HG03571 (cell line): ENCODE data around the gene FAM120B.
"Not testable (repeated sequence)": the region's sequence is repeated elsewhere in the genome, so short reads cannot be mapped to it uniquely, and the experiment has no call there.

Experiments
- ATAC-seq: cut with Tn5 transposase; IDR thresholded peaks from one replicate; pipeline ENCODE4 v1.9.1; 2021; ENCODE audit not compliant: unreplicated experiment

FAM120B gene, protein sequence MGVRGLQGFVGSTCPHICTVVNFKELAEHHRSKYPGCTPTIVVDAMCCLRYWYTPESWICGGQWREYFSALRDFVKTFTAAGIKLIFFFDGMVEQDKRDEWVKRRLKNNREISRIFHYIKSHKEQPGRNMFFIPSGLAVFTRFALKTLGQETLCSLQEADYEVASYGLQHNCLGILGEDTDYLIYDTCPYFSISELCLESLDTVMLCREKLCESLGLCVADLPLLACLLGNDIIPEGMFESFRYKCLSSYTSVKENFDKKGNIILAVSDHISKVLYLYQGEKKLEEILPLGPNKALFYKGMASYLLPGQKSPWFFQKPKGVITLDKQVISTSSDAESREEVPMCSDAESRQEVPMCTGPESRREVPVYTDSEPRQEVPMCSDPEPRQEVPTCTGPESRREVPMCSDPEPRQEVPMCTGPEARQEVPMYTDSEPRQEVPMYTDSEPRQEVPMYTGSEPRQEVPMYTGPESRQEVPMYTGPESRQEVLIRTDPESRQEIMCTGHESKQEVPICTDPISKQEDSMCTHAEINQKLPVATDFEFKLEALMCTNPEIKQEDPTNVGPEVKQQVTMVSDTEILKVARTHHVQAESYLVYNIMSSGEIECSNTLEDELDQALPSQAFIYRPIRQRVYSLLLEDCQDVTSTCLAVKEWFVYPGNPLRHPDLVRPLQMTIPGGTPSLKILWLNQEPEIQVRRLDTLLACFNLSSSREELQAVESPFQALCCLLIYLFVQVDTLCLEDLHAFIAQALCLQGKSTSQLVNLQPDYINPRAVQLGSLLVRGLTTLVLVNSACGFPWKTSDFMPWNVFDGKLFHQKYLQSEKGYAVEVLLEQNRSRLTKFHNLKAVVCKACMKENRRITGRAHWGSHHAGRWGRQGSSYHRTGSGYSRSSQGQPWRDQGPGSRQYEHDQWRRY

GRCh38 chr6:170306324-170307079 is at the start of gene FAM120B:
FAM120B (plus strand) TSS chr6:170306758; CDS start chr6:170317391, 10,633 bp downstream.
- peak; percentile 97 for ATAC-seq

- ATAC-seq: no peak
Observed at GRCh38 chr6:170257376-170257775, 49.2 kb upstream of the FAM120B start.

DNA sequence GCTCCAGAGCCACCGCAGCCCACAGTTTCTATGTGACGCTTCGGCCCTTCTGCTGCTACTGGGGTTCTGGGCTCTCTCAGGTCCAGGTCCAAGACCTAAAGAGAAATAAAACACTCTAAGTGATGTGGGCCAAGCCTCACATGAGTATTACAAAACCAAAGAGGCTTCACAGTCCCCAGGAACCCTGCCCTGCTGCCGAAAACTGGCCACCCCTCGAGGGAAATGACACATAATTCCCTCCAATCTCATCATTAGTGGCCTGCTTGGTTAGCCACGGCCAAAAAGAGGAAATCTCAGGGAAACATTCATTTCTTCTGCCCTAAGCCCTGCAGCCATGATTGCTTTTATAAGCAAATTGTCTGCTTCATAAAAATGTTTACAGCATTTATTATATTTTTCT is 48.2 kb upstream of the FAM120B start:
- ATAC-seq: no peak

DNA sequence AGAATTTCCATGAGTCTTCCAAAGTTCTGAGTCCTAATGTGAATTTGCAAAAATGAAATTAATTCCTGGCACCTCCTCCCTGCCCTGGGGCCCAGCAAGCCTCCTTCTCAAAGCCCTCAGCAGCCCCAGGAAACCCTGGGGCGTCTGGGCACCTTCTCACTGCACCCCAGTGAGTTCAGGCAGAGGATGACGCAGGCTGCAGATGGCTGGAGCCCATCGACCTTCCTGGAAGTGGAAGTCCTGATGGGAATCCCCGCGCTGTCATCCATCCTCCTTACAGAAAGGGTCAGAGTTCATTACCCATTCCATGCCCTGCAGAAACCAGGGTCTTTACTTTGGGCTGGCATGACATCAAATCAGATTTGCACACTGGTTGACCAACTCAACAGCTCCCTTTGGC is 47.3 kb upstream of the FAM120B start:
- ATAC-seq: no peak

- ATAC-seq: no peak
Observed at GRCh38 chr6:170260686-170261085, 45.9 kb upstream of the FAM120B start.

GRCh38 chr6:170261643-170262488 is 44.7 kb upstream of the FAM120B start:
- no peak for ATAC-seq

- no peak for ATAC-seq
Observed at GRCh38 chr6:170262489-170263088, 44.0 kb upstream of the FAM120B start.

GRCh38 chr6:170263410-170263809 is 43.1 kb upstream of the FAM120B start:
- ATAC-seq: no peak

- no peak for ATAC-seq
Observed at GRCh38 chr6:170264086-170264485, 42.5 kb upstream of the FAM120B start.

DNA sequence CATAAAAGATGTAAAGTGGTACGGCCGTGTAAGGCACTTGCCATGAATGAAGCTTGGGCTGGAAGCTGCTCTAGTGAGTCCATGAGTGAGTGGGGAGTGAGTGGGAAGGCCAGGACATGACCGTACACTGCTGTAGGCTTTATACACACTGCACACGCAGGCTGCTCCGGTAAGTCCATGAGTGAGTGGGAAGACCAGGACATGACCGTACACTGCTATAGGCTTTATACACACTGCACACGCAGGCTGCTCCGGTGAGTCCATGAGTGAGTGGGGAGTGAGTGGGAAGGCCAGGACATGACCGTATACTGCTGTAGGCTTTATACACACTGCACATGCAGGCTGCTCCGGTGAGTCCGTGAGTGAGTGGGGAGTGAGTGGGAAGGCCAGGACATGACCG is 41.9 kb upstream of the FAM120B start:
- not testable (repeated sequence) for ATAC-seq

GRCh38 chr6:170265655-170266054 is 40.9 kb upstream of the FAM120B start:
- ATAC-seq: no peak

- no peak for ATAC-seq
Observed at GRCh38 chr6:170266061-170266825, 40.3 kb upstream of the FAM120B start.

DNA sequence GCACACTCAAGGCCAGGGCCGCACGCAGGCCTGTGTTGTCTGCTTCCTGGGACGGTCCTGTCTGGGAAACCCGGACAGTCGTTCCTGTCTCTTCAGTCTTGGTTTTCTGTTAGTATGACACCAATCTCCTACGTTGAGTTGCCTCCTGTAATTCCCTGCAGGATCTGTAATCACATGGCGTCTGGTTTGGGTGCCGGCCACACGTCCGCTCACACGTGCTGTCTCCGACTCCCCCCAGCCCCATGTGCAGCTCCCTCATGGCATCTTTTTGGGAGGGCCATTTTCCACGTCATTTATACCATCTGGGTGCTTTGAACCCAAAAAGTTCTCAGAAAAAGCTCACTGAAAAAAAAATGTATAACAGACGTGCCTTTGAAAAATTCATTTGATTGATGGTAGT is 38.9 kb upstream of the FAM120B start:
- ATAC-seq: no peak

DNA sequence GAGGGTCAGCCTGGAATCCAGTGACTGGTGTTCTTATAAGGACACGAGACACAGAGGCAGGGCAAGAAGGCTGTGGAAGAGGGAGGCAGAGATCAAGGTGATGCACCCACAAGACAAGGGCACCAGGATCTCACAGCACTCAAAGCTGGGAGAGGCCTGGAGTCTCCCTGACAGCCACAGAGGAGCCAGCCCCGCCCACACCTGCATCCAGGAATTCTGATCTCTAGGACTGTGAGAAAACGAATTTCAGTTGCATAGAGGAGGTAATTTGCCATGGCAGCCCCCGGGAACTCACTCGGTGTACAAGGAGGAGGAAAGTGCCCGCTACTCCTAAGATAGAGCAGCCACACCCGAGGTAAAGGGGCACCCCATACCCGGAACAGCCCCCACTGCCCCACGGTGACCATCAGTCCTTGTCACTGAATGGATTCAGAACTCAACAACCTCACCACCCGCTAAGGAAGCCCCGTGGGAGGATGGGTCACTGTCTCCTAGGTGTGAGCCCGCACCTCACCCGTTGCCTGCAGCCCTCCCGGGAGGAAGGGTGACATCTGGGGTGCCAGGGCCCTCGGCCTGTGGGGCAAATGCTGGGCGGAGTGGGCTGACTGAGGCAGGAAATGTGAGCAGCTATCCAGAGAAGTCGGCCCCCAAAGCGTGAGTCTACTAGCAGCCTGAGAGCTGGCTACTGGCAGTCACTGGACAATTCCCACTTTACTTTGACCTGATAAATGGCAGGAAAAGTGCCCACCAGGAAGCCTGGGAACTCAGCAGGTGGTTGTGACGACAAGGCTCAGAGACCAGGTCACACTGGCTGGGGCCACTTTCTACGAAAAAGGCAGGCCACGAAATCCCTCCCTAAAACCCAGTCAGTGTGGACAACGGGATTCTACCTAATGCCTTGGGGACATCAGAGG is 38.1 kb upstream of the FAM120B start:
- no peak for ATAC-seq

DNA sequence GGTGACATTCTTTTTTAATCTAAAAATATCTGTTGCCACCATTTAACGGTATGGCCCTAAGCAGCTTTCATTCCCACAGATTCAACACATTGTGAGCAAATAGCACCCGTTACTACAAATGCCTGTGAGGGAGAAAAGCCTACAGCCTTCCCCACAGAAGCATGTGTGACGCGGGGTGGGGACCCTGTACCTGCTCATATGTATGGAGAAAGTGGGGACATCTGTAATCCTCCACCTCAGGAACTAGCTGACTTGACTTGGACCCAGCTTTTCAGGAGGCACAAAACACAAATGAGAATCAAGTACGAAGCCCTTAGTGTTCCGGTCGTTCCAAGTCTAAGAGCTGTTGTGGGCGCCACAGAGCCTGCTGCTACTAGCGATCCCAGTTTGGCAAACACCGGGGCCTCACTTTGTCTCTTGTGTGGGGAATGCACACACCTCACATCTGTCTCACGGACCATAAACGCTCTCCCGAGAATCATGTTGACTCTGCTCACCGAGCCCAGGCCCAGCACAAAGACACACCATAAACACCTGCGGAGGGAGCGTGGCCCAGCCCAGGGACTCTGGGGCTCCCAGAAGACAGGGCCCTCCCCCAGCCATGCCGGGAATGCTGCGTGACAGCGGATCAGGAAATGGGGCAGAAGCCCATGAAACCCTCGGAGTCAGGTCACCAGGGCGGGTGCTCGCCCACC is 37.3 kb upstream of the FAM120B start:
- ATAC-seq: no peak

- no peak for ATAC-seq
Observed at GRCh38 chr6:170269846-170270541, 36.6 kb upstream of the FAM120B start.
